ENCODE results near the gene THSD4. TPM values are rescaled to one million over a fixed set of nuclear protein-coding genes. Genes with fewer than 3 reads are reported as not detected.
"Not testable (repeated sequence)": the region's sequence is repeated elsewhere in the genome, so short reads cannot be mapped to it uniquely, and the experiment has no call there.

Gene THSD4
- total RNA-seq, 2 donors from 2014 or later: 16.3 to 18.8 TPM

GRCh38 chr15:71199384-71200351 lies 84.4 kb downstream of the THSD4 start:
- DNase-seq (ENCODE audit: low spot score): no peak
- intact Hi-C loops (cut with DNase I): no loop called here

GRCh38 chr15:71201477-71201876 lies 86.2 kb downstream of the THSD4 start:
- intact Hi-C loops (cut with DNase I): no loop called here

GRCh38 chr15:71202712-71203111 lies 87.4 kb downstream of the THSD4 start:
- no peak for DNase-seq (ENCODE audit: low spot score)
- intact Hi-C loops (cut with DNase I): no loop called here

More at GRCh38 chr15:71201477-71201876, 86.2 kb downstream of the THSD4 start:
- no peak for DNase-seq (ENCODE audit: low spot score)

GRCh38 chr15:71203586-71204474 lies 88.6 kb downstream of the THSD4 start:
- intact Hi-C loops (cut with DNase I): no loop called here
- DNase-seq (ENCODE audit: low spot score): no peak

- DNase-seq (ENCODE audit: low spot score): no peak
- intact Hi-C loops (cut with DNase I): no loop called here
Observed at GRCh38 chr15:71207141-71207540, 91.9 kb downstream of the THSD4 start.

- no peak for DNase-seq (ENCODE audit: low spot score)
- intact Hi-C loops (cut with DNase I): no loop called here
Observed at GRCh38 chr15:71212146-71212545, 96.9 kb downstream of the THSD4 start.

- intact Hi-C loops (cut with DNase I); DNase-seq (ENCODE audit: low spot score): not testable (repeated sequence)
Observed at GRCh38 chr15:71213943-71214342, 98.7 kb downstream of the THSD4 start.

- intact Hi-C loops (cut with DNase I): no loop called here
- no peak for DNase-seq (ENCODE audit: low spot score)
Observed at GRCh38 chr15:71215126-71215894, 100.0 kb downstream of the THSD4 start.

- intact Hi-C loops (cut with DNase I): no loop called here
Observed at GRCh38 chr15:71218272-71218805, 103.1 kb downstream of the THSD4 start.

GRCh38 chr15:71219101-71219500 lies 103.8 kb downstream of the THSD4 start:
- intact Hi-C loops (cut with DNase I): no loop called here
- DNase-seq (ENCODE audit: low spot score): no peak

More at GRCh38 chr15:71218272-71218805, 103.1 kb downstream of the THSD4 start:
- DNase-seq (ENCODE audit: low spot score): no peak

GRCh38 chr15:71219645-71220044 lies 104.4 kb downstream of the THSD4 start:
- intact Hi-C loops (cut with DNase I): no loop called here
- no peak for DNase-seq (ENCODE audit: low spot score)

GRCh38 chr15:71220828-71221227 lies 105.6 kb downstream of the THSD4 start:
- intact Hi-C loops (cut with DNase I): no loop called here

GRCh38 chr15:71221417-71221816 lies 106.1 kb downstream of the THSD4 start:
- DNase-seq (ENCODE audit: low spot score): no peak
- intact Hi-C loops (cut with DNase I): no loop called here

More at GRCh38 chr15:71220828-71221227, 105.6 kb downstream of the THSD4 start:
- DNase-seq (ENCODE audit: low spot score): no peak

GRCh38 chr15:71223516-71223915 lies 108.2 kb downstream of the THSD4 start:
- intact Hi-C loops (cut with DNase I): no loop called here
- DNase-seq (ENCODE audit: low spot score): no peak

- intact Hi-C loops (cut with DNase I): no loop called here
- no peak for DNase-seq (ENCODE audit: low spot score)
Observed at GRCh38 chr15:71224024-71224423, 108.8 kb downstream of the THSD4 start.

- intact Hi-C loops (cut with DNase I): no loop called here
- DNase-seq (ENCODE audit: low spot score): no peak
Observed at GRCh38 chr15:71225851-71226250, 110.6 kb downstream of the THSD4 start.

GRCh38 chr15:71226536-71227455 lies 111.5 kb downstream of the THSD4 start:
- no peak for DNase-seq (ENCODE audit: low spot score)
- intact Hi-C loops (cut with DNase I): no loop called here

- intact Hi-C loops (cut with DNase I): no loop called here
- no peak for DNase-seq (ENCODE audit: low spot score)
Observed at GRCh38 chr15:71228403-71228802, 113.1 kb downstream of the THSD4 start.

All from posterior vena cava (tissue), 2 donors.